ENCODE measurements around the gene SOCS7.
A peak's percentile ranks its signal among the peaks of the same experiment; 100 is the strongest.

Gene SOCS7

DNA sequence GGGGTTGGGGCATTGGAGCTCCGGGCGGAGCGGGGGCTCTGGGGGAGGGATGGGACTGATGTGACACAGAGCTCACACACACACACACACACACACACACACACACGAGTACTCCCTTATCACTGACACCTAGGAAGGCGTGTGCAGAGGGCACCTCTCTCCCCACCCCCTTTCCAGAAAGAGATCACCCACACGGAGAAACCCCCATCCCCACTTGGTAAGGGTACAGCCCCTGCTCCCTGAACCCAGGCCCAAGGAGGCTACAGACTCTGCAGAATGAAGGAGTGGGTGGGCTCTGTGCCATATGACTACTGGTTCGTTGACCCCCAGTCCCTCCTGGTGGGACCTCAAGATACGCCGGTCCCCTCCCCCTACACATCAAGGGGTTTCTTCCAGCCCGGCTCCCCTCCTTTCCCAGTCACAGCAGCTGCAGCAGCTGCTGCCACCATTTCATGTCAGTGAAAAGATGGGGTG, 67.9 kb downstream of the SOCS7 start:
- Histone ChIP-seq H3K4me1 (peaks cover 37% of the 10 kb centered on the region), H3K36me3 (no peaks in the 10 kb centered on the region), H3K27me3 (no peaks in the 10 kb centered on the region), H3K4me3 (ENCODE audit: low read depth, low read length) (peak overlapping the region; percentile 48), H3K9me3 (no peaks in the 10 kb centered on the region)
- no peak for DNase-seq
- TF ChIP-seq, protein P1, sequence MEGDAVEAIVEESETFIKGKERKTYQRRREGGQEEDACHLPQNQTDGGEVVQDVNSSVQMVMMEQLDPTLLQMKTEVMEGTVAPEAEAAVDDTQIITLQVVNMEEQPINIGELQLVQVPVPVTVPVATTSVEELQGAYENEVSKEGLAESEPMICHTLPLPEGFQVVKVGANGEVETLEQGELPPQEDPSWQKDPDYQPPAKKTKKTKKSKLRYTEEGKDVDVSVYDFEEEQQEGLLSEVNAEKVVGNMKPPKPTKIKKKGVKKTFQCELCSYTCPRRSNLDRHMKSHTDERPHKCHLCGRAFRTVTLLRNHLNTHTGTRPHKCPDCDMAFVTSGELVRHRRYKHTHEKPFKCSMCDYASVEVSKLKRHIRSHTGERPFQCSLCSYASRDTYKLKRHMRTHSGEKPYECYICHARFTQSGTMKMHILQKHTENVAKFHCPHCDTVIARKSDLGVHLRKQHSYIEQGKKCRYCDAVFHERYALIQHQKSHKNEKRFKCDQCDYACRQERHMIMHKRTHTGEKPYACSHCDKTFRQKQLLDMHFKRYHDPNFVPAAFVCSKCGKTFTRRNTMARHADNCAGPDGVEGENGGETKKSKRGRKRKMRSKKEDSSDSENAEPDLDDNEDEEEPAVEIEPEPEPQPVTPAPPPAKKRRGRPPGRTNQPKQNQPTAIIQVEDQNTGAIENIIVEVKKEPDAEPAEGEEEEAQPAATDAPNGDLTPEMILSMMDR (IDR thresholded peaks at IDR 0.05; ENCODE audit: low read depth, low read length) = no peak

DNA sequence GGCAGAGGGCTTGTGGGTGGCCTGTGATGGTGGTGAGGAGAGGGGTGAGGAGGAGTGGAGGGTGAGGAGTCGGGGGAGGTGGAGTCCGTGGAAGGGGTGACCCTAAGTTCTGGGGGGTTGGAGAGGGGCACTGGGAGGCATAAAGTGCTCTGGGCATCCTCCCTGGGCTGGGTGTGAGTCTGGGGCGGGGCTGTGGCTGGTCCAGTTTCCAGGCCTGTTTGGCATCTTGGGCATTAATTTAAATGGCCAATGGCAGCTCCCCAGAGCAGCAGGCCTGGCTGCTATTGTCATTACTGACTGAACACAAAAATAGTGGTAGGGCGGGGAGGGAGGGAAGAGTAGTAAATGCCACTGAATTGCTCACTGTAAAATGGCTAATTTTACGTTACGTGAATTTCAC, 68.9 kb downstream of the SOCS7 start:
- TF ChIP-seq, protein P1 (IDR thresholded peaks at IDR 0.05; ENCODE audit: low read depth, low read length) = no peak
- peaks cover 30% of the 10 kb centered on the region for H3K4me1 ChIP-seq
- H3K27me3 ChIP-seq = no peaks in the 10 kb centered on the region
- H3K9me3 ChIP-seq = no peaks in the 10 kb centered on the region
- H3K4me3 ChIP-seq (ENCODE audit: low read depth, low read length) = peak overlapping the region; percentile 19; the same call in 1 of the 2 replicates
- peak; percentile 64 for DNase-seq
- no peaks in the 10 kb centered on the region for H3K36me3 ChIP-seq

DNA sequence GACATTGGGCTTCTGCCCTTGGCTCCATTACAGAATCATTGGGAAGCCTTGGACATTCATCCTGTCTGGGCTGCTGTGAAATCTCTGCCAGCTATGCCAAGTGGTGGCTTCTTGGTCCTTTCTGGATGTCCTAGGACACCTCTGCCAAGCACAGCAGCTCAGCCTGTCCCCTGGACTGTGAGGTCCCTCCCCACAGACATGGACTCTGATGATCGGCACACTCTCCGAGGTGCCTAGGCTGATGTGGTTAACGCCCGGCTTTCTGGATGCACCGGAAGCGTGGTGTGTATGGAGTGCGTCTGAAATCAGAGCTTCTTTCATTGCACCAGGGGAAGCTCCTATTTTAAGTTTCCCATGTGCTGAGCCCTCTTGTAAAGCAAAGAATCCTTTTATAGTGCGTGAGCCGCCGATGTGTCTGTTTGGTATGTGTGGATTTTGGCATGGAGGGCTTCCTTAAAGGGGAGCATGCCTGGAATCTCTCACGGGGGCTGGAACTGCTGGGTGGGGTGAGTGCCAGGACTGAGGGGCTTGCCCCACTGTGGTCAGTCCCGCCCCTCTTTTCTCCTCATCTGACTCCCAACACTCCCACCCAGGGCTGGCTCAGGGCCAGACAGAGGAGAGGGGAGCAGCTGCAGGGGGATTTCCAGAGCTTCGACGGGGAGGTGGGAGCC, 69.7 kb downstream of the SOCS7 start:
- DNase-seq = peak; percentile 44
- Histone ChIP-seq H3K4me1 (peaks cover 25% of the 10 kb centered on the region), H3K27me3 (no peaks in the 10 kb centered on the region), H3K36me3 (no peaks in the 10 kb centered on the region), H3K4me3 (ENCODE audit: low read depth, low read length) (no peak overlapping the region), H3K9me3 (no peaks in the 10 kb centered on the region)
- TF ChIP-seq, protein P1 (IDR thresholded peaks at IDR 0.05; ENCODE audit: low read depth, low read length) = no peak

DNA sequence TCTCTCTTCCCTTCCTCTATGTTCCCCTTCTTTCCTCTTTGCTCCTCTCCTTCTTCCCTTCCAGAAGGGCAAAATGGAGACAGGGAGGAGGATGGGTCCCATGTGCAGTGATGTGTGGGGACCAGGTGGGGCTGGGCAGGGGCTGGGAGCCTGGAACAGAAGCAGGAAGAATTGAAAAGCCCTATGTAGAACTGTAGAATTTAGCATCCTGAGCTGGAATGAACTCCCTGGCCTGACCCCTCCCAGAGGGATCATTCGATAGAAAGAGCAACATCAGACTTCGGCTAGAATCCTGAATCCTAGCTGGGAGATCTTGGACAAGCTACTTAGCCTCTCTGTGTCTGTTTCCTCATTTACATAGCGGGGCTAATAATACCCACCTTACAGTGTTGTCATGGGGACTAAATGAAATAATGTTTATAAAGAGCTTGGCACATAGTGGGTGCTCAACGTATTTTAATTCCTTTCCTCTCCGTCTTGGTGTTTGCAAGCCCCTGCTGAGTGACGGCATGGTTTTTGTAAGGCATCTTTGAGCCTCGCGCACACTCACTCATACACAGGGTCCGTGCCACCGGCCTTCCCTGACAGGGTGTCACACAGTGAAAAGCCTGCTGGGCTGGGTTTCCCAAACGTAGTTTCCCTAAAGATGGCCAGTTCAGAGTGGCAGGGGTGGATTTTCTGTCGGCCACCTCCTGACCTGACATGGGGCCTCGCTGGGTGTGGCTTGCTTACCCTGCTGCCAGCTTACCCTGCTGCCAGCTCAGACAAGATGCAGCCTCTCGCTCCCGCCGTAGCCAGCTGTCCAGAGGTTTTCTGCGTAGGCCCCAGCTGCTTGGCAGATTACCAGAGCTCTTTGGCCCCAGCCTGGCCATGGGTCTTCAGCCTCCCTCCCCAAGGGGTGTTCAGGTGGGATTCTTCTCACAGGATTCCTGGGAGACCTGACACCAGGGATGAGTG, 70.5 kb downstream of the SOCS7 start:
- no peaks in the 10 kb centered on the region for H3K36me3 ChIP-seq
- no peak overlapping the region for H3K4me3 ChIP-seq (ENCODE audit: low read depth, low read length)
- no peaks in the 10 kb centered on the region for H3K27me3 ChIP-seq
- peaks cover 20% of the 10 kb centered on the region for H3K4me1 ChIP-seq
- no peaks in the 10 kb centered on the region for H3K9me3 ChIP-seq
- DNase-seq = no peak
- TF ChIP-seq, protein P1 (IDR thresholded peaks at IDR 0.05; ENCODE audit: low read depth, low read length) = no peak

DNA sequence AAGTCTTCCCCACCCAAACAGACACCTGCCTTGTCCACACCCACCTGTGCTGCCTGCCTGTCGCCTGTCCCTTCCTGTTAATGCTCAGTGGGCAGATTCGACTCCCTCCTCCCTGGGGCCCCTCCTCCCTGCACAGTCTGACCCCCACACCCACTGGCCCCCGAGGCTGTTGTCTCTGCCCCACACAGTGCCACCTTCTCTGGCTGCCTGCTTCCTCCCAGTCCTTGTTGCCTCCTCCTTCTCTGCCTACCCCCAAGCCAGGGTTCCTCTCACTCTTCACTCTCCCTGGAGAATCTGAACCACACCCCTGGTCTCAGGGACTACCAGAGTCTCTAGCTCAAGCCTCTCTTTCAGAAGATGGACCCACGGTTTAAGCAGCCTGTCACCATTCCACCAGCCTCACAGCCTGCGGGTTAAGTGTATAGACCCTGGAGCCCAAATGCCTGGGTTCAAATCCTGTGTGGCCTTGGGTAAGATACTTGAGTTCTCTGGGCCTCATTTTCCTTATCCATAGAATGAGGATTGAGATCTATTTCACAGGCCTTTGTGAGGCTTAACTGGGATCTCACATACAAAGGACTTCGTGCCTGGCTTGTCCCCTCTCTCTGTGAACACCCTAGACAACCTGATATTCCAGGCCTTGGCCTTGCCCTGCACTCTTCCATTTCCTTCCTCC, 72.8 kb downstream of the SOCS7 start:
- TF ChIP-seq, protein P1 (IDR thresholded peaks at IDR 0.05; ENCODE audit: low read depth, low read length) = no peak
- DNase-seq = no peak
- peaks cover 16% of the 10 kb centered on the region for H3K4me1 ChIP-seq

More for the DNA sequence above, 72.8 kb downstream of the SOCS7 start:
- Histone ChIP-seq H3K9me3 (no peaks in the 10 kb centered on the region), H3K36me3 (no peaks in the 10 kb centered on the region), H3K27me3 (no peaks in the 10 kb centered on the region), H3K4me3 (ENCODE audit: low read depth, low read length) (no peak overlapping the region)
